ENCODE data around the gene OST4. TPM values are rescaled to one million over a fixed set of nuclear protein-coding genes. Genes with fewer than 3 reads are reported as not detected.

OST4 gene
- polyA plus RNA-seq, 4 donors, result 212 to 268 (median 247) TPM

DNA sequence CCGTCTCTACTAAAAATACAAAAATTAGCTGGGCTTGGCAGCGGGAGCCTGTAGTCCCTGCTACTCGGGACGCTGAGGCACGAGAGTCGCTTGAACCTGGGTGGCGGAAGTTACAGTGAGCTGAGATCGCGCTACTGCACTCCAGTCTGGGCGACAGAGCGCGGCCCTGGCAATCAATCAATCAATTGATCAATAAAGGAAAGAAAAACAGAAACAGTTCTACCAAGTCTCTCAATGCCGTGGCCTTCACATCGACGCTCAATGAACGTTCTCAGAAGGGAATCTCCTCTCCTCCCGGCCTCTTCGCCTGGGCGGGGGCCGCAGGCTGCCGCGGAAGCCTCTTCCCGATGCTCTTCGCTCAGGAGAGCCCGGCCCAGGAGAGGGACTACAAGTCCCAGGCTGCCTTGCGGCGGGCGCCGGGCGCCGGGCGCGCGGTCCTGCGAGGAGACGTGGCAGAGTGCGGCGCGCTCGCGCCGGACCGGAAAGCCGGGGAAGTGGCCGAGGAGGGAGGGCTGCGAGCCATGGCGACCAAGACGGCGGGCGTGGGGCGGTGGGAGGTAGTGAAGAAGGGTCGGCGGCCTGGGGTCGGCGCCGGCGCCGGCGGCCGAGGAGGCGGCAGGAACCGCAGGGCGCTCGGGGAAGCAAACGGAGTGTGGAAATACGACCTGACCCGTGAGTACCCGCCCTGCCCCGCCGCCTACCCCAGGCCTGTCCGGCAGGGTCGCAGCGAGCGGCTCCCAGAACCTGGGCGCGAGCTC, 38.8 kb downstream of the OST4 start, which contains the start of gene TMEM214:
Gene TMEM214 (plus strand): TSS at position 471 of the 758 bp plus-strand sequence. CDS start 51 bp downstream, at position 522.
- DNase-seq (ENCODE audit: low read depth in 4 of 4, low spot score in 3 of 4), result peak in 2 of 4 donors; percentile 56 to 59

DNA sequence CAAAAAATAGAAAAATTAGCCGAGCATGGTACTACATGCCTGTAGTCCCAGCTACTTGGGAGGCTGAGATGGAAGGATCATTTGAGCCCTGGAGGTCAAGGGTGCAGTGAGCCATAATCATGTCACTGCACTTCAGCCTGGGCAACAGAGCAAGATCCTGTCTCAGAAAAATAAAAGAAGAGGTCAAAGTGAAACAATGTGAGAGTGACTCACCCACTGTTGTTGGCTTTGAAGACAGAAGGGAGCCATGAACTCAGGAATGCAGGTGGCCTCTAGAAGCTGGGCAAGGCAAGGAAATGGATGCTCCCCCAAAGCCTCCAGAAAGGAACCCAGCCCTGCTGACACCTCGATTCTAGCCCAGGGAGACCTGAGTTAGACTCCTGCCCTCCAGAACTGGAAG, 42.4 kb downstream of the OST4 start:
- no peak for DNase-seq (ENCODE audit: low read depth in 4 of 4, low spot score in 3 of 4)

DNA sequence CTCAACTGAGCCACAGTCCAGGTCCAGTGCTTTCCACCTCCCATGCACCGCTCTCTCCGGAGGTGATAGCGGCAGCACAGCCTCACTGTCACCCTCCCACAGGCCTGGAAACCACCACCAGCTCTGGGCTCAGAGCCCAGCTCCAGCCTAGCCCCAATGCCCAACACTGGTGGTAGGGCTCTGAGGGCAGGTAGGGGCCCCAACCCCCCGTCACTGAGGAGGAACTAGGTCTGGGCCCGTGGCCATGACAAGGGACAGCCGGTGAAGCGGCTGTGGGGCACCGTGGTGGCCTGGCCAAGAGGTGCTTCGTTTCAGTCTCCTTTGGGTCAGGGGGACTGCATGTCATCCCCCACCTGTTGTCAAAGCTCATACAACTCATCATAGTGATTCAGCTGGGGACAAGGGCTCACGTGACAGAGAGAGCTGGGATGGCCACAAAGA, 44.2 kb downstream of the OST4 start:
- DNase-seq (ENCODE audit: low read depth in 4 of 4, low spot score in 3 of 4), result no peak

DNA sequence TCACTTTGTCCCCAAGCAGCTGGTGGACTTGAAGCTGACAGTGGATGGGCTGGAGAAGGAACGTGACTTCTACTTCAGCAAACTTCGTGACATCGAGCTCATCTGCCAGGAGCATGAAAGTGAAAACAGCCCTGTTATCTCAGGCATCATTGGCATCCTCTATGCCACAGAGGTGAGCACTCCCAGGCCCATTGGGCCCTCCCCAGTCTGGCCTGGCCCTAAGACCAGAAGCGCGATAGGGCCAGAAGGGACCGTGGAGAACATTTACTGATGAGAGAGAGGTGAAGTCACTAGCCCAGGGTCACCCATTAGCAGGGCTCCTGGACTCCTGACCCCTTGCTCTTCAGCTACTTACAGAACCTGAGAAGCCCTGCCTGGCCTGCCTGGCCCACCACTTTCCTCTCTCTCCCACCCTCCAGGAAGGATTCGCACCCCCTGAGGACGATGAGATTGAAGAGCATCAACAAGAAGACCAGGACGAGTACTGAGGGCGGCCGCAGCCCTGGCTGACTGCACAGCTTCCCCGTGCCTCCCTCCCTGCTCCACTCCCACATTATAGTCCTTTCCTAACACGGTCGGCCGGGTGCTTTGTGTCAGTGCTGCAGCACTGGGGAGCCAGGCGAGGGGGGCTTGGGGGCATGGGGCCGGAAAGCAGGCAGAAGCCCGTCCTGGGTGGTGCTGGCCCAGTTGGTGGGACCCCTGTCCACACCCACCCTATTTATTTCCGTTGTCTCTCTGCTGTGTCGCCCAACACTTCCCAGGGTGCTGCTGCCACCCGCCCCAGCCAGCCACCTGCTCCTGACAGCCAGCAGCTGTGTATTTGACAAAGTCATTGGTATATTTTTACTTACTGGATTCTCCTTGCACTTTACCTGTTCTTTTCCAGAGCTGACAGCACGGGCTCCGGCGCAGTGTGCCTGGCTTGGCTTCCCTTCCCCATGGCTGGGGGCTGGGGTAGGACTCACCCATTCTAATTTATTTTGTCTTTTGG, 45.3 kb downstream of the OST4 start:
- no peak for DNase-seq (ENCODE audit: low read depth in 4 of 4, low spot score in 3 of 4)

DNA sequence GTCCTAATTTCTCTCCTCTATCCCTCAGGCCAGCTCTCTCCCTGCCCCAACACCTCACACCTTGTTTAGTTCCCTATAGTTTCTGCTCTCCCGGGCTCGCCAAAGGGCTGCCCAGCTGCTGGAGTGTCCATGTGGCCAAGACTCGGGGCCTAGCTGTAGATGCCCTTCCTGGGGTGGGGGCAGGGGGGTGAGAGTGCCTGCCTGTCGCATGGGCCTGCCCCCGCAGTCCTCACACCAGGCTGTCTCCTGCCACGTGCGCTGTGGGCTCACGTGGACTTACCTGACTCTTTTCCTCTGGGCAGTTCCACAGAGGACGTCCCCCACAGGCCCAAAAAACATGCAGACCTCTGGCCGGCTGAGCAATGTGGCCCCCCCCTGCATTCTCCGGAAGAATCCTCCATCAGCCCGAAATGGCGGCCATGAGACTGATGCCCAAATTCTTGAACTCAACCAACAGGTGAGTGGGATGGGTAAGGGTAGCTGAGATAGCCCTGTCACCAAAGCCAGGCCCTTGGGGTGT, 46.1 kb downstream of the OST4 start:
- no peak for DNase-seq (ENCODE audit: low read depth in 4 of 4, low spot score in 3 of 4)

DNA sequence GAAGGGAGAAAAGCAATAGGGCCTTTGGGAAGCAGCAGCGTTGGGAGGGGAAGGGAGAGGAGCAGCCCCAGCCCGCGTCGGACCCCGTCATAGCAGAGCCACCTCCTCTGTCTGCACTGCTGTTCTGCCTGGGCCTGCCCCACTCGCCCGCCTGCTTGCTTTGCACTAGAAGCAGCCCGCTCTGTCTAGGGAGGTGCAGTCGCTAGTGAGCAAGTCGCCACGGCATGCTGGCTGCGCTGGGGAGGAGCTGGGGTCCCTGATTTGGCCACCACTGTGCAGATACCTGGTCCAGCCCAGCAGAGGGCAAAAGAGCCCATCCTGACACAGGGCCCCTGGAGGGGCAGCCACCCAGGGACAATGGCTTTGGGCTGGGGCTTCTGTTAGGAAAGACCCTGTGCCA, 46.6 kb downstream of the OST4 start:
- DNase-seq (ENCODE audit: low read depth in 4 of 4, low spot score in 3 of 4), result no peak

DNA sequence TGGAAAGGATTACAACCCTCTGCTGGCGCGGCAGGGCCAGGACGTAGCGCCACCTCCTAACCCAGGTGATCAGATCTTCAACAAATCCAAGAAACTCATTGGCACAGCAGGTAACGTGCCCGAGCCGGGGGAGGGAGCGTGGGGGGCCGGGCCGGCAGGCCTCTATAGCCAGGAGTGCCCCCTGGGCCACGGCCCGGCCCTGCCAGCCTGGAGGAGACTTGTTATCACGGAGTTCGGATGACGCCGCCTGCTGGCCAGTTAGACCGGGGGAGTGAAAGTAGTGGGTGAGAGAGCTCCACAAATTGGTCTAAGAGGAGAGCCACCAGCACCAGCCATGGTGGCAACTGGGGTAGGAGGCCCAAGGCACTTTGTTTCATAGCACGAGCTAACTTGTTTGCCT, 47.3 kb downstream of the OST4 start:
- DNase-seq (ENCODE audit: low read depth in 4 of 4, low spot score in 3 of 4), result no peak

DNA sequence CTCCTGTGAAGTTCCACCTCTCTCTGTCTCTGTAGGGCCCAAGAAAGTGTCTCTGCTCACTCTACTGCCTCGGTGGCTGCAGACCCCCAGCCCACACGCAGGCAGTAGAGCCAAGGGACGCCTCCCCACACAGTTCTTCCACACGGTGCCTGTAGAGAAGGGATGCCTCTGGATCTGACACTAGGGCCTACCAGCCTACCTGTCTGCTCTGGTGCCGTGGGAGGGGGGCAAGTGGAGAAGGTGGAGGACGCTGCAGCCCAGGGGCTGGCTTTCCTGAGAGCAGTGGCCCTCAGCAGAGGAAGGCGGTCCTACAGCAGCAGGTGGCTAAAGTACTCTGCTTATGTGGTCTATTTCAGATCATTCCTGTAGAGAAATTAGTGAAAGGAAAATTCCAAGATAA, 47.7 kb downstream of the OST4 start:
- DNase-seq (ENCODE audit: low read depth in 4 of 4, low spot score in 3 of 4), result no peak

DNA sequence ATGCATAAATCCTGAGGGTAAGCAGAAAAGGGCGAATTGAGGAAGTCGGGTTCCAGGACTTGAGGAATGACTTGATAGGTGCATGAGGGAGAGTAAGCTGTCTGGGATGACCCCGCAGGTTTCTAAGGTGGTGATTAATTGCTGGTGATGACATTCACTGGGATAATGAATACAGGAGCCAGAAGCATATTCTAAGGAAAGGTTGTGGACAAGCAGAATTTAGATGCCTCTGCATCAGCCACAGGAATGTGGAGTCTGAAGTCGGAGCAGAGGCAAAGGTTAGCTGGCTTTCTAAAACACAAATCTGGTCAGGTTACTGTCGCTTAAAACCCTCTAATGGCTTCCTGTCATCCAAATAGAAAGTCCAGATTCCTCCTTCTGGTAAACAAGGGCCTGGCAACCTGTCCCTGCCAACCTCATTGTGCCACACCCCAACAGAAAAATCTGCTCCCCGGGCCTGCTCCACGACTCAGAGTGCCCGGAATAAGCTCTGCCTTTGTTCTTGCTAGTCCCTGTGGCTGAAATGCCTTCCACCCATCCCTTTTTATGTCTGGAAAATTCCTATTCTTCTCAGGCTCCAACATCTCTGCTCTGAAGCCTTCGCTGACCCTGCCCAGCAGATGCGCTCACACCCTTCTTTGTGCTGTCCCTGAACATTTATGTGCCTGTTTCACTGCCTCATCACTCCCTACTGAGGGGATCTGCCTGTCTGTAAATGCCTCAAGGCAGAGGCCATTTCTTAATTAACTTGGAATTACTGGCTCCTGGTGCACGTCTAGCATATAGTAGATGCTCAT, 50.0 kb downstream of the OST4 start:
- DNase-seq (ENCODE audit: low read depth in 4 of 4, low spot score in 3 of 4), result no peak

Other genes with a start within 250 kb of the OST4 start
- 1 to 10 TPM; 2.3 to 8.5 (median 5.5) TPM for gene DPYSL5, start 223.5 kb downstream of the OST4 start, polyA plus RNA-seq (ENCODE audit: insufficient read length in 4 of 4)
- gene MAPRE3, start 101.0 kb downstream of the OST4 start, polyA plus RNA-seq (ENCODE audit: insufficient read length in 4 of 4), result 10 to 100 TPM; 10.2 to 17.8 (median 13.1) TPM
- 10 to 100 TPM; 56.9 to 90.7 (median 71.4) TPM for gene TMEM214, start 38.7 kb downstream of the OST4 start, polyA plus RNA-seq (ENCODE audit: insufficient read length in 4 of 4)
- 10 to 100 TPM; 30.8 to 66.8 (median 61.1) TPM for gene AGBL5, start 20.0 kb downstream of the OST4 start, polyA plus RNA-seq (ENCODE audit: insufficient read length in 4 of 4)
- gene EMILIN1, start 7.0 kb upstream of the OST4 start, polyA plus RNA-seq (ENCODE audit: insufficient read length in 4 of 4), result 100 to 1,000 TPM in 2 of 4 donors, 10 to 100 TPM in 2; 67.1 to 206 (median 91.1) TPM
- 10 to 100 TPM in 3 of 4 donors, 1 to 10 TPM in 1; 6.0 to 52.3 (median 36.3) TPM for gene KHK, start 15.1 kb upstream of the OST4 start, polyA plus RNA-seq (ENCODE audit: insufficient read length in 4 of 4)
- 10 to 100 TPM in 1 of 4 donors, 1 to 10 TPM in 3; 4.4 to 10.5 (median 5.8) TPM for gene CGREF1, start 47.5 kb upstream of the OST4 start, polyA plus RNA-seq (ENCODE audit: insufficient read length in 4 of 4)
- gene ABHD1, start 52.2 kb upstream of the OST4 start, polyA plus RNA-seq (ENCODE audit: insufficient read length in 4 of 4), result 1 to 10 TPM in 2 of 4 donors, under 1 TPM in 2; 0.46 to 1.5 (median 0.95) TPM
- gene PREB, start 63.0 kb upstream of the OST4 start, polyA plus RNA-seq (ENCODE audit: insufficient read length in 4 of 4), result 10 to 100 TPM; 44.2 to 58.7 (median 47.3) TPM
- not detected for gene PRR30, start 67.8 kb upstream of the OST4 start, polyA plus RNA-seq (ENCODE audit: insufficient read length in 4 of 4)
- gene TCF23, start 77.3 kb upstream of the OST4 start, polyA plus RNA-seq (ENCODE audit: insufficient read length in 4 of 4), result 1 to 10 TPM in 1 of 4 donors, under 1 TPM in 3; 0.59 to 3.2 (median 0.75) TPM
- 100 to 1,000 TPM; 142 to 162 (median 153) TPM for gene ATRAID, start 140.4 kb upstream of the OST4 start, polyA plus RNA-seq (ENCODE audit: insufficient read length in 4 of 4)
- 10 to 100 TPM; 19.9 to 48.4 (median 35.2) TPM for gene SLC5A6, start 140.6 kb upstream of the OST4 start, polyA plus RNA-seq (ENCODE audit: insufficient read length in 4 of 4)
- 10 to 100 TPM; 33.7 to 61.4 (median 43.1) TPM for gene CAD, start 145.7 kb upstream of the OST4 start, polyA plus RNA-seq (ENCODE audit: insufficient read length in 4 of 4)
- 1 to 10 TPM in 3 of 4 donors, under 1 TPM in 1; 0.98 to 8.7 (median 5.3) TPM for gene SLC30A3, start 191.4 kb upstream of the OST4 start, polyA plus RNA-seq (ENCODE audit: insufficient read length in 4 of 4)
- 1 to 10 TPM in 1 of 4 donors, under 1 TPM in 3; 0.18 to 1.7 (median 0.46) TPM for gene DNAJC5G, start 203.8 kb upstream of the OST4 start, polyA plus RNA-seq (ENCODE audit: insufficient read length in 4 of 4)
- 1 to 10 TPM in 3 of 4 donors, under 1 TPM in 1; 0.07 to 6.4 (median 3.9) TPM for gene TRIM54, start 210.8 kb upstream of the OST4 start, polyA plus RNA-seq (ENCODE audit: insufficient read length in 4 of 4)
- gene UCN, start 236.8 kb upstream of the OST4 start, polyA plus RNA-seq (ENCODE audit: insufficient read length in 4 of 4), result 1 to 10 TPM in 2 of 4 donors, under 1 TPM in 2; 0.53 to 1.3 (median 0.88) TPM

All from left renal pelvis (tissue), 4 donors.